GM19438 (cell line): Measurements from ENCODE around the gene CDC20B.

Source experiments
- ATAC-seq: cut with Tn5 transposase; IDR thresholded peaks from one replicate; pipeline ENCODE4 v1.9.1; 2021; ENCODE audit warnings: low read depth; ENCODE audit not compliant: unreplicated experiment

CDC20B gene, protein sequence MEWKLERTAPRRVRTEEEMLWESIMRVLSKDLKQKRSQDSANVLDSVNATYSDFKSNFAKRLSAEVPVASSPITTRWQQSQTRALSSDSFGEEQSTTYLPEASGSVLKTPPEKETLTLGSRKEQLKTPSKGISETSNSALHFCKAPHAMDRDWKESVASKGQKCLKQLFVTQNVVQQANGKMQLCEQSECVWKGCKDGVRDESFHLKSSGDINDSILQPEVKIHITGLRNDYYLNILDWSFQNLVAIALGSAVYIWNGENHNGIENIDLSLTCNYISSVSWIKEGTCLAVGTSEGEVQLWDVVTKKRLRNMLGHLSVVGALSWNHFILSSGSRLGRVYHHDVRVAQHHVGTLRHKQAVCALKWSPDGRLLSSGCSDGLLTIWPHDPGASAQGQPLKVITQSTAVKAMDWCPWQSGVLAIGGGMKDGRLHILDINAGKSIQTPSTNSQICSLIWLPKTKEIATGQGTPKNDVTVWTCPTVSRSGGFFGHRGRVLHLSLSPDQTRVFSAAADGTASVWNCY

GRCh38 chr5:55172937-55173686, at the start of gene CDC20B:
TSS of gene CDC20B (minus strand) at chr5:55173177. CDS start at chr5:55173000, 177 bp downstream.
- ATAC-seq: peak; percentile 77

DNA sequence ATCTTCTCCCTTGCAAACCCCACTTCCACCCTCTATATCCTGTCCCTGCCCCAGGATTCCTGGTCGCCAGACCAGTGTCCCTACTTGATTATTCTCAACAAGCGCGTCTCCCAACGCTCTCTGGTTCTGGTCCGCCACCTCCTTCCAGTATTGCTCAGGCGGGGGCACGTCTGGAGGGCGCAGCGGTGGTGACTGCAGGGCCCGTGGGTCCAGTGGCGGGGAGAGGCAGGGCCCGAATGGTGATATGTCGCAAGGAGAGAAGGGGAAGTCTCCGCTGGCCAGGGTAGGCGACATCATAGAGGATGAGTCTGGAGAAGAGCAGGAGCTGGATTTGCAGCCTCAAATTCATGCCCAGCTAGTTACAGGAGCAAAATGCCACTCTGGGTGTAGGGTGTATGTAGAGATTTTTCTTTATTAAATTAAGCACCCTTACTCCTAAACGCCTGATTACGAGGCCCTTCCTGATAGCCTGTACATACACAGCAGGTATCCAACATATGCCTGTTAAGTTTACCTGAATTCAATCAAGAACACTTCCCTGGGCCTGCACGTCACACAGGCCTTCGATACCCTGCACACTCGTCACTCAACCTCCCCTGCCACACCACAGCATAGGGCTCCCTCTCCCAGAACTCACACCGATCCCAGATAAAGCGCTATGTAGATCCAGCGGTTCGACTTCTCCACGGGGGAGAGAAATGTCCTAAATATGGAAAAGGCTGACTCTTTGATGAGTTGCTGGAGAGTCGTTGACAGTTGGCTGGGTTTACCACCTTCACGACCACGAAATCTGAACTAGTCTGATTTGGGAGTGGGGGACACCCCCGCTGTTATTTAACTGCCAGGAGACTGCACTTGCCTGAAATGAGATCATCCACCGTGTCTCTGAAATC, 49.4 kb upstream of the CDC20B start:
- ATAC-seq: no peak

DNA sequence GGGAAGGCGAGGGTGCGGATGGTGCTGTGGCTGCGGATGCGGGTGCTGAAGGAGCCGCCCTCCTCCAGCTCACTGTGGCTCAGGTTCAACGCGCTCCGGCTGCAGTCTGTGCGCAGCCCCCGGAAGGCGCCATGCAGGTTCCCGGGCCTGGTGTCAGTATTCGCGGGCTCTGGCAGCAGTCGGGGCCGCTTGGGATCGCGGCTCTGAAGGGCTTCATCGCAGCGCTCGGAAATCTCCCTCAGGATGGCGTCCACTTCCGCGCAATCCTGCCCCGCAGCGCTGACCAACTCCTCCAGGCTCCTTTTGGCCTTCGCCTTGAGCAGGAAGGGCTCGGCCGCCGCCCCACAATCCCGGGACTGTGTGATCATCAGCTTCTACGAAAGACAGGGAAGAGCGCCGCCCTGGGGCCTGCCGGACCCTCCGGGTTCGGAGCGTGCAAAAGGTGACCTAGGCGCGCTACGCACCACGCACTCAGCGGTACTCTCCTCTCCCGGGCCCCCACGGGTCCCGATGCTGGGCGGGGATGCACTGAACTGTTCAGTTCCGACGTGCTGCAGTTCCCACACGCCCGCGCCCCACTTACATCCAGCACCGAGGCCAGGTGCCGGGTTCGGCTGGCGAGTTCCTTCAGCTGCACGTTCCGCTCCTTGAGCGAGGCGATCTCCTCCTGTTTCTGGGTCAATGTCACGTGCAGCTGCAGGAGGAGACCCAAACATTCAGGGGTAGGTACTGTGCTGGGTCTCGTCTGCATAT, 47.6 kb upstream of the CDC20B start:
- ATAC-seq: no peak

DNA sequence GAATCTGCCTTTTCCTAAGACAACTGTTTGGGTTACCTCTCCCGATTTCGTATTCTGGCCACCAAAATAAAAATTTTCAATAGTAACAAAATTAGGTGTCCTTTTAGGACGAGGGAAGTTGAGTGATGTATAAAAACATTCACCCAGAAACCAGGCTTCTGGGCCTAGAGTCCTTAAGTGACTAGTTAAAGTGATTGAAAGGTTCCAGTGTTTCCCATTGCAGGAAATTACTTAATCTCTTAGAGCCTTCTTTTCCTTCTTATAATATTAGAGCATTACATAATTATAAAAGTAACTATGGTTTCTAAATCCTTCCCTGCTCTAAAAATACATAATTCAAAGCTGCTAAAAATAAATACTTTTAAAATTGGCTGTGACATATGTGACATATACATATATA, 46.8 kb upstream of the CDC20B start:
- no peak for ATAC-seq

DNA sequence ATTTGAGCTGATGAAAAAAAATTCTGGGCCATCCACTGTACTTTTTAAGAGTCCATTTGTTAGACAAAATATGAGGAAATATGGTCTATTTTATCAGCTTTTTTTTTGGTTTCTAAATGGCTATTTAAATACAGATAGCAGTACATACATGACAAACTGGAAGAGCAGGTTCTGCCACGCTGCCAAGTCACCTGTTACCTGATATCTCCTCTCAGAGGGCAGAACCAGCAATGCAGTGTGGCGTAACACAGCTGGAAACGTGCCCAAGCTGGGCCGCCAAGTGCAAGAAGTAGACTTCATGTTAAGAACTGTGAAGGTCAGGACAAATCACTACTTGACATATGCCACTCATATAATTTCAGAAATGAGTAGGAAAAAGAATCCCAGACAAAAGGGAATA, 46.0 kb upstream of the CDC20B start:
- ATAC-seq: no peak

DNA sequence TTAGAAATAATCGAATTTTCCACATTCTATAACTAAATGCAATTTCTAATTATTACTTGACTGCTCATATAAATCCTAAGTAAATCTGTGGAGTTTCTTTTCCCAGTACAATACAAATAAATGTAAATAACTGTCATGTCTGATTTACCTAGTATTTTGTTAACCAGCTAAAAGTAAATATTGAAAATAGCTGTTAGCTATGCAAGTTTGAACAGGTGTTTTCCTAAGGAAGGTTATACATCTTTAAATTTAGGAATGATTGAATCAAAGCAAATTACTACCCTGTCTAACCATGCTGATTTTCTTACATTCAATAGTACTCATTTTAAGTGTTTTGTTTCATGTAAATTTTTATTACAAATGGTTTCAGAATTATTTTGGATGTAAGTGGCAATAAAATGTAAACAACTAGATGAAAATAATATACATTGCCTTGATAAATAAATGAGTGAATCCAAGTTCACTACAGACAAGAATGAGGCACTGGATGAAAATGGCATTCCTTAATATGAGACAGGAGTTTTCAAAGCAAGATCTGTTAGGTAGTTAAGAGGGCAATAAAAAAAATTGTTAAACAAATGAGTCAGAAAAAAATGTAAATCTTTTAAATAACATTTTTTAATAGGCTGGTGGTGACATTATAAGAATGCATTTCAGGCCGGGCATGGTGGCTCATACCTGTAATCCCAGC, 38.4 kb upstream of the CDC20B start:
- ATAC-seq: no peak

- no peak for ATAC-seq
These were observed 32.0 kb upstream of the CDC20B start for GRCh38 chr5:55205001-55205400.

DNA sequence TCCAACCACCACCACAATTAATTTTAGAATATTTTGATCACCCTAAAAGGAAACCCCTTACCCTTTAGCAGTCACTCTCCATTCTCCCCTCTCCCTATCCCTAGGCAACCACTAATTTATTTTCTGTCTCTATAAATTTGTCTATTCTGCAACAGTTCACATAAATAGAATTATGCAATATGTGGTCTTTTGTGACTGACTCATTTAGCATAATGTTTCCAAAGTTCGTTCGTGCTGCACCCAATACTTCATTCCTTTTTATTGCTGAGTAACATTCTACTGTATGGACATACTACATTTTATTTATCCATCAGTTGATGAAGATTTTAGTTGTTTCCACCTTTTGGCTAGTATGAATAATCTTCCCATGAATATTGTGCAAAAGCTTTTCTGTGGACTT, 18.2 kb upstream of the CDC20B start:
- ATAC-seq: no peak

- no peak for ATAC-seq
These were observed 15.9 kb upstream of the CDC20B start for GRCh38 chr5:55188656-55189540.

DNA sequence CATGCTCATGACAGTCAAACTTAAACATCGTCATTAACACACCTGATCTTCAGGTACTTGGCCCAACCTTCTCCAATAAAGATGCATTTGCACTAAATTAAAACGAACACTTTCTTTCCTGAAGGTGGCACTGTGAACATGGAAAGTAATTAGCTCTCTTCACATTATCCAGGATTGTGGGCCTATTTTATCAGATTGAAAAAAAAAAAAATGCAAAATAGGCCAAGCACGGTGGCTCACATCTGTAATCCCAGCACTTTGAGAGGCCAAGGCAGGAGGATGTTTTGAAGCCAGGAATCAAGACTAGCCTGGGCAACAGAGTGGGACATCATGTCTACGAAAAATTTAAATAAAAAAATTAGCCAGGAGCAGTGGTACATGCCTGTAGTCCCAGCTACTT, 14.4 kb upstream of the CDC20B start:
- no peak for ATAC-seq

- no peak for ATAC-seq
These were observed 7.0 kb upstream of the CDC20B start for GRCh38 chr5:55180016-55180415.

DNA sequence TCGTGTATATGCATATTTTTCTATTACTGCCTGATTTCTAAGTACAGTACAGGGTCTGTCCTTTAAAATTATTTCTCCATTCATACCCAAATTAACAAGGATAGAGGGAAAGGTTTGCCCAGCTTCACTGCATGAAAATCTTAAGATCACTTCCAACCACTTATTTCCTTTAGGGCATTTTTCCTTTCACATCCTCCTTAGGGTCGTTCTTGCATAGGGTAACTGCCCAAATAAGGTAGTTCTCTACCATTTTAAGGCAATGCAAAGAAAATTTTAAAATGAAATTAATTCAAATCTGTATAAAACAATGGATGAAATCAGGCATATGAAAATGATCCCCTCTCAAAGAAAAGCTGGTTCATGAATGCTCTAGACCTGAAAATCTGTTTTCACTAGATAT, 4.1 kb upstream of the CDC20B start:
- no peak for ATAC-seq

- ATAC-seq: no peak
These were observed 3.3 kb upstream of the CDC20B start for GRCh38 chr5:55176176-55176818.

GRCh38 chr5:55175781-55176175, 2.8 kb upstream of the CDC20B start:
- no peak for ATAC-seq

GRCh38 chr5:55173687-55174230, 782 bp upstream of the CDC20B start:
- peak; percentile 7 for ATAC-seq

DNA sequence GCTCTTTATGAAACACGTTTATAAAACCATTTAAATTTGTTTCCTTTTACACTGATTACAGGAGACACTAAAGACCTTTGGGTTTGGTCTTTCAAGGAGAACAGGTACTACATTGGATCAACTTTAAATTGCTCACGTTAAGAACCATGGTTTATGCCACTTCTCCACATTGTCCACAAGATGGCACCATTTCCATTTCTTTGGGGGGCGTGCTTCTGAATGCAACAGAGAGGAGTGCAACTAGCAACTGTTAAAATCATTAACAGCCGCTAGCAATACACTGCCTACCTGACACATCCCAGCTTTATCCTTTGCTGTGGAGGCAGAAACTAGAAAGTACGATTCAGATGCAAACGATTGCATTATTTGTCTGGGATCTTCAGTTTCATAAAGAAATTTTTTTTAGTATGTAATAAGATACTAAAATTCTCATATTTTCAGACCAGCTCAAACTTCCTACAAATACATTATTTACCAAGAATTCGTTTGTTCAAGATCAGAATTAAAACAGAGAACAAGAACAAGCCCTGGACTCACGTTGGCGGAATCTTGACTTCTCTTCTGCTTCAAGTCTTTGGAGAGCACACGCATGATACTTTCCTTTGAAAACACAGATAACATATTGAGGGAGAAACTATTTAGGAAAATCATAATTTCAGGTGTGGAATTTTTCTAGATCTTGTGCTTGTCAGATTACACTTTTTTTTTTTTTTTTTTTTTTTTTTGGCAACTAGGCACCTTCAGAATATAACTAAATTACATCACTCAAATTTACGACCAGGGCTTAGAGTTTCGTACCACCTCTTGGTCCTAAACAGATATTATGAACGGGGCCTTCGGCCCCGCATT, 702 bp downstream of the CDC20B start:
- peak; percentile 50 for ATAC-seq

- ATAC-seq: no peak
These were observed 1.5 kb downstream of the CDC20B start for GRCh38 chr5:55171471-55171870.
